GM12878 (cell line): ENCODE data around the gene FGGY. TPM values are rescaled to one million over a fixed set of nuclear protein-coding genes. Genes with fewer than 3 reads are reported as not detected.

ENCODE experiments used
- ATAC-seq: fragments of 200-7000 bp; cut with Tn5 transposase; 3 replicates; pipeline ENCODE4 v1.9.1; 2020; ENCODE audit warnings: mild to moderate bottlenecking, moderate library complexity
- BruUV-seq: library from RNA; stranded (reverse); fragments of 400-500 nt; replicated peaks from 2 replicates; lab custom pipeline; 2021; lab: Mats Ljungman, UMichigan
- CTCF ChIA-PET: fragments of 300-600 bp; sonication (Branson Sonifier 250); formaldehyde crosslinking; extraction: SDS; loops from one replicate; lab custom pipeline; 2021; ENCODE audit warnings: inconsistent platforms; lab: Yijun Ruan, JAX
- POLR2A ChIA-PET: fragments of 350-600 bp; formaldehyde crosslinking; extraction: SDS; loops from one replicate; lab custom pipeline; 2021; ENCODE audit warnings: inconsistent platforms; lab: Charles Lee
- RAD21 ChIA-PET: fragments of 300-600 bp; sonication (Branson Sonifier 250); formaldehyde crosslinking; loops from one replicate; lab custom pipeline; 2023; ENCODE audit warnings: antibody characterized with exemption; ENCODE audit not compliant: unreplicated experiment; lab: Charles Lee
- SMC1A ChIA-PET: fragments of 300-600 bp; sonication (Branson Sonifier 250); formaldehyde crosslinking; loops from one replicate; lab custom pipeline; 2023; ENCODE audit not compliant: unreplicated experiment, uncharacterized antibody; lab: Charles Lee
- DNase-seq: peaks from one replicate; pipeline ENCODE4 v3.0.0-alpha.2; 2011; ENCODE audit warnings: low read depth, low spot score
- FAIRE-seq: peaks from 3 replicates; lab custom pipeline; 2011; peaks lifted over from hg19 to GRCh38; lab: Jason Lieb, UNC
- H2AFZ ChIP-seq: 2 replicates; pipeline ENCODE4 v1.6.0; 2011; ENCODE audit warnings: low read depth, low read length, control low read depth; ENCODE audit not compliant: control insufficient read depth
- H3K27ac ChIP-seq: 2 replicates; pipeline ENCODE4 v1.5.1; 2011; ENCODE audit warnings: control low read depth; ENCODE audit not compliant: control insufficient read depth, insufficient read depth
- H3K27me3 ChIP-seq, 2 experiments: replicated peaks in 1 of 2; 2 replicates each; pipeline versions ENCODE4 v1.6.0 to v1.6.1; 2011; ENCODE audit warnings: low read length in 1 of 2; ENCODE audit not compliant: control insufficient read depth in 2 of 2, insufficient read depth in 2 of 2
- H3K36me3 ChIP-seq, 2 experiments: 2 replicates each; pipeline ENCODE4 v1.5.1; 2011; ENCODE audit warnings: low read length in 1 of 2; ENCODE audit not compliant: control insufficient read depth in 2 of 2, insufficient read depth in 2 of 2
- H3K4me1 ChIP-seq: 2 replicates; pipeline ENCODE4 v1.6.1; 2011; ENCODE audit warnings: mild to moderate bottlenecking, low read length, moderate library complexity, mixed read lengths; ENCODE audit not compliant: control insufficient read depth, insufficient read depth
- H3K4me2 ChIP-seq: 2 replicates; pipeline ENCODE4 v1.6.0; 2011; ENCODE audit warnings: control low read depth; ENCODE audit not compliant: control insufficient read depth, insufficient read depth
- H3K4me3 ChIP-seq: fragments of 200-600 bp; sonication (generic); 2 replicates; pipeline ENCODE4 v1.5.1; 2016
- H3K79me2 ChIP-seq: 2 replicates; pipeline ENCODE4 v1.6.0; 2011; ENCODE audit warnings: low read length; ENCODE audit not compliant: control insufficient read depth, insufficient read depth
- H3K9ac ChIP-seq: 2 replicates; pipeline ENCODE4 v1.8.0; 2011; ENCODE audit warnings: low read length, control low read depth, mixed read lengths; ENCODE audit not compliant: control insufficient read depth, insufficient read depth
- H3K9me3 ChIP-seq: replicated peaks from 3 replicates; pipeline ENCODE4 v1.5.1; 2011; ENCODE audit warnings: mild to moderate bottlenecking, low read length; ENCODE audit not compliant: control insufficient read depth, insufficient read depth
- H4K20me1 ChIP-seq: 2 replicates; pipeline ENCODE4 v1.6.0; 2011; ENCODE audit not compliant: control insufficient read depth, insufficient read depth
- BCLAF1 ChIP-seq: fragments of 450-650 bp; IDR thresholded peaks from 2 replicates; pipeline ENCODE4 v1.6.1; 2017; ENCODE audit warnings: antibody characterized with exemption, mild to moderate bottlenecking, moderate library complexity
- NFYA ChIP-seq: IDR thresholded peaks from 2 replicates; pipeline ENCODE4 v1.6.1; 2011; ENCODE audit warnings: low read depth, mild to moderate bottlenecking, low read length, improper control_type of control experiment, borderline replicate concordance
- SMAD1 ChIP-seq: fragments of 450-650 bp; IDR thresholded peaks from 2 replicates; pipeline ENCODE4 v1.6.1; 2018; ENCODE audit warnings: mild to moderate bottlenecking, low read depth; ENCODE audit not compliant: partially characterized antibody
- SMAD5 ChIP-seq: IDR thresholded peaks from 2 replicates; pipeline ENCODE4 v1.6.1; 2016; ENCODE audit warnings: antibody characterized with exemption, low read depth
- SREBF2 ChIP-seq: IDR thresholded peaks from 2 replicates; pipeline ENCODE4 v1.6.1; 2012; ENCODE audit warnings: mild to moderate bottlenecking, low read length
- WGBS: methylation state at CpG from one replicate; pipeline ENCODE4 v1.1.6; 2016; ENCODE audit warnings: low lambda C conversion rate; ENCODE audit not compliant: insufficient replicate concordance, insufficient coverage; ENCODE audit errors: missing lambda C conversion rate; 5-methylcytosine and 5-hydroxymethylcytosine counted together
- in situ Hi-C: fragments of 300-500 bp; cut with MboI; formaldehyde crosslinking; loops from 9 replicates; pipeline ENCODE4 v1.14.3; 2018; ENCODE audit warnings: mixed read lengths
- intact Hi-C: fragments of 100-400 bp; cut with micrococcal nuclease; formaldehyde crosslinking; loops from one replicate; pipeline ENCODE4 v1.14.2; 2022; ENCODE audit not compliant: unreplicated experiment
- polyA plus RNA-seq, 11 experiments: library from polyadenylated mRNA; depleted of rRNA in 4 of 11; unstranded in 6 of 11; stranded (reverse) in 5 of 11; fragments of >200 nt; fragmentation: Nextera tagmentation in 4 of 11; fragmentation: Illumina TruSeq in 1 of 11; extraction: Ambion mirVana in 4 of 11; extraction: Trizol in 1 of 11; gene quantifications; 1 replicate in 1 of 11; 2 replicates in 10 of 11; pipeline versions ENCODE4 v1.2.1 to v1.2.3, GENCODE V29; 2011 to 2016; ENCODE audit warnings: inconsistent platforms in 2 of 11, missing spikeins in 2 of 11, low read depth in 1 of 11
- total RNA-seq, 4 experiments: library from RNA; depleted of rRNA in 3 of 4; stranded (reverse); fragments of >200 nt in 3 of 4; fragmentation: Illumina TruSeq in 1 of 4; extraction: Trizol in 1 of 4; gene quantifications; 2 replicates each; pipeline versions ENCODE4 v1.2.1 to v1.2.3, GENCODE V29; 2013 to 2021

FGGY gene
- total and polyA plus RNA-seq, 10 of the 15 experiments (the other 5 are each of a cell fraction or from before 2014, with no cell fraction given) = 6.2 to 11.9 (median 7.5) TPM

GRCh38 chr1:59446257-59446901, 149.5 kb downstream of the FGGY start:
- no peaks in the 10 kb centered on the region for H3K27me3 ChIP-seq
- FAIRE-seq (no peak), DNase-seq (no peak), ATAC-seq (no peak)
- H2AFZ ChIP-seq = no peak overlapping the region
- H3K27ac ChIP-seq = no peak overlapping the region
- no peak overlapping the region for H3K9ac ChIP-seq
- H3K4me3 ChIP-seq = no peak overlapping the region
- H3K4me2 ChIP-seq = no peak overlapping the region
- no peaks in the 10 kb centered on the region for H4K20me1 ChIP-seq
- H3K4me1 ChIP-seq = no peaks in the 10 kb centered on the region
- ChIA-PET CTCF (interaction anchor here (1.3 kb wide), 1 partner anchor 253 kb away, joined by 4 read pairs; no protein-coding TSS in a partner anchor), POLR2A (no interaction called here), SMC1A (interaction anchor here (0.6 kb wide), 1 partner anchor 122 kb away, joined by 3 read pairs; no protein-coding TSS in a partner anchor), RAD21 (interaction anchor here (0.8 kb wide), 1 partner anchor 14 kb away, joined by 3 read pairs; no protein-coding TSS in a partner anchor)
- in situ Hi-C loops = no loop called here
- no peaks in the 10 kb centered on the region for H3K79me2 ChIP-seq
- 80% methylated on average over 9 of the region's 9 CpGs for WGBS
- no peaks in the 10 kb centered on the region for H3K9me3 ChIP-seq
- intact Hi-C loops = no loop called here
- TF ChIP-seq BCLAF1 (no peak), SMAD5 (no peak), SMAD1 (no peak), SREBF2 (no peak), NFYA (no peak)
- no peaks in the 10 kb centered on the region for H3K36me3 ChIP-seq
- no TSS peak for BruUV-seq
